GM12864 (cell line): ENCODE results near the gene ELP1.
A peak's percentile ranks its signal among the peaks of the same experiment; 100 is the strongest.

Experiments used
- DNase-seq: peaks from one replicate; pipeline ENCODE4 v3.0.0-alpha.2; 2011; ENCODE audit warnings: low read depth
- H3K4me3 ChIP-seq: 2 replicates; pipeline ENCODE4 v1.5.1; 2011; ENCODE audit warnings: mild to moderate bottlenecking, low read depth, low read length, control low read depth
- CTCF ChIP-seq: IDR thresholded peaks from 2 replicates; pipeline ENCODE4 v1.5.1; 2011; ENCODE audit warnings: low read depth, mild to moderate bottlenecking, moderate library complexity, low read length, control low read depth, inconsistent platforms; ENCODE audit errors: missing control alignments

ELP1 gene

DNA sequence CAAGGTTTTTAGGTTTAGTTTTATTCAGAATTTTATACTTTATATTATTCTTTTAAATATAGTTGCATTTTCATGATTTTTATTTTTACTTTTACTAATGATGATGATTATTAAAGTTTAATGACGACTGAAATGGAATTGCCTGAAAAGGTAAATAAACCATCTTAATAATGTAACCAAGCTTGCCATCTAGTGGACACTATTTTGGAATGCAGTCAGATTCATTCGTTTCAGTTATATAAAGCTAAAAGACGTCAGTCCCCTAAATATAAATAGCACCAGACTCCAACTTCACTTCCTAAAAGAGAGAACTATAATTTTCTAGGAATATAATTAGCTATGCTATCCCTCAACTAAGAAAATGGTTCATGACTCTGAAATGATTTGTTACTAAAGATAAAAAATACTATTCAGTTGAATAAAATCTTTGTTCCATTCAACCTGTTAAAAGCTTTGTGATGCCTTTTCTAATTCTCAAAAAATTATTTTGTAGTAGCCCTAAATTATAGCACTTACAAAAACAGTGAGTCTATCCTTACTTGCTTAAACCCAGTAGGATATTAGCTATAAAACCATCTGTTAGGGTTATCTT lies 20.2 kb upstream of the ELP1 start:
- no peak for DNase-seq
- peak; percentile 43 for TF ChIP-seq CTCF

GRCh38 chr9:108951578-108951977 lies 17.7 kb upstream of the ELP1 start:
- no peak for TF ChIP-seq CTCF
- no peak for DNase-seq
- H3K4me3 ChIP-seq, result no peak overlapping the region

More for the DNA sequence above, 20.2 kb upstream of the ELP1 start:
- no peak overlapping the region for H3K4me3 ChIP-seq

GRCh38 chr9:108950168-108950567 lies 16.2 kb upstream of the ELP1 start:
- DNase-seq, result no peak
- no peak overlapping the region for H3K4me3 ChIP-seq
- TF ChIP-seq CTCF, result no peak

DNA sequence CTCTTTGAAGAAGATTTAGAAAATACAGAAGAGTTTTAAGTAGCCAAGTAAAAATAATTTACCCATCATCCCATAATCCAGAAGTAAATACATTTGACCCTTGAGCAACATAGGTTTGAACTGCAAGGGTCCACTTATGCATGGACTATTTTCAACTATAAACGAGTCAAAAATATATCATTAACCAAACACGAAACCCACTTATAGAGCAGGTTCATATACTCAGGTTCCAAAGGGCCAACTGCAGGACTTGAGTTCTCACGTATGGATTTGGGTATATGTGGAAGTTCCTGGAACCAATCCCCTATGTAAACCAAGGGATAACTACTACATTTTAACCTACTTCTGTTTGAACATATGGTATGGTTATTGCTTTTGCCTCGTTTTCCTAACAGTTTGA lies 6.1 kb upstream of the ELP1 start:
- TF ChIP-seq CTCF, result no peak
- DNase-seq, result no peak
- no peak overlapping the region for H3K4me3 ChIP-seq

- no peak for TF ChIP-seq CTCF
- no peak for DNase-seq
Observed at GRCh38 chr9:108937561-108938305, 3.8 kb upstream of the ELP1 start.

DNA sequence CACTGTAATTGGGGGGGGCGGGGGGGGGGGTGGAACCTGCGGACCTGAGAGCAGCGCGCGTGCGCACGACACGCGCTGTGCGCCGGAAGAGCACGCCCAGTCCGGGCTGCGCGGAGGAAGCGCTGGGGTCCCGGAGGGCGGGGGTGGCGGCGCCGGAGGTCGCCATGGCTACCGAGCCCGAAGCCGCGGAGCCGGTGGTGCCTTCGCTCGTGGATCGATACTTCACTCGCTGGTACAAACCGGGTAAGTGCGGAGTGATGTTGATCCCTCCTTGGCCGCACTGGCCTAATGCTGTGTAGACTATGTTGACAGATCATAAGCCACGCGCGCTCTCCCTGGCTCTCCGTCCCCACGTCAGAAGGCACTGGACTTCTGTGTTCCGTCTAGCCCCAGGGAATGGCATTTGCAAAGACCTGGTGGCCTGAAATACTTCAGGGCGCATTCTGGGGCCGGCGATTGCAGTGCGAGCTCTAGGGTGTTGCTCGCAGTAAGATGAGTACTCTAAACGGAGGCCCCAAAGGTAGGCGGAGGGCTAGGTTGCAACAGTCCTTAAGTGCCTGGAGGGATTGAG lies 484 bp upstream of the ELP1 start, which contains the start of gene ABITRAM:
ABITRAM (plus strand) TSS at position 78 of the 571 bp plus-strand sequence; CDS start at position 165, 87 bp downstream.
- H3K4me3 ChIP-seq, result peak within 1 kb of the TSS; percentile 95
- DNase-seq, result peak; percentile 55
- TF ChIP-seq CTCF, result no peak

More at GRCh38 chr9:108937561-108938305, 3.8 kb upstream of the ELP1 start:
- no peak overlapping the region for H3K4me3 ChIP-seq
